ENCODE data around the gene FTH1.
"Not testable (repeated sequence)": the region's sequence is repeated elsewhere in the genome, so short reads cannot be mapped to it uniquely, and the experiment has no call there.

Gene FTH1

GRCh38 chr11:61978703-61979661 lies 11.5 kb upstream of the FTH1 start:
- DNase-seq, result no peak

- DNase-seq, result no peak
Measured at GRCh38 chr11:61976813-61977475, 9.5 kb upstream of the FTH1 start.

- no peak for DNase-seq
Measured at GRCh38 chr11:61976420-61976800, 9.0 kb upstream of the FTH1 start.

- no peak for DNase-seq
Measured at GRCh38 chr11:61975638-61976419, 8.4 kb upstream of the FTH1 start.

GRCh38 chr11:61974766-61975631 lies 7.6 kb upstream of the FTH1 start:
- no peak for DNase-seq

- no peak for DNase-seq
Measured at GRCh38 chr11:61973476-61974162, 6.2 kb upstream of the FTH1 start.

GRCh38 chr11:61972672-61973475 lies 5.4 kb upstream of the FTH1 start:
- no peak for DNase-seq

GRCh38 chr11:61972112-61972671 lies 4.8 kb upstream of the FTH1 start:
- DNase-seq, result no peak

- peak; percentile 94 for DNase-seq
Measured at GRCh38 chr11:61971248-61972111, 4.0 kb upstream of the FTH1 start.

GRCh38 chr11:61969838-61970662 lies 2.6 kb upstream of the FTH1 start:
- no peak for DNase-seq

- DNase-seq, result no peak
Measured at GRCh38 chr11:61969391-61969758, 1.9 kb upstream of the FTH1 start.

- DNase-seq, result no peak
Measured at GRCh38 chr11:61968758-61969390, 1.4 kb upstream of the FTH1 start.

- DNase-seq, result no peak
Measured at GRCh38 chr11:61967924-61968757, 707 bp upstream of the FTH1 start.

- no peak for DNase-seq
Measured at GRCh38 chr11:61966734-61967115, 709 bp downstream of the FTH1 start.

- DNase-seq, result not testable (repeated sequence)
Measured at GRCh38 chr11:61964666-61965271, 2.7 kb downstream of the FTH1 start.

- DNase-seq, result no peak
Measured at GRCh38 chr11:61964058-61964665, 3.3 kb downstream of the FTH1 start.

All from GDM1 (cell line).